Epithelial cell of proximal tubule (primary cell): Measurements from ENCODE around the gene EIF3L. TPM values are rescaled to one million over a fixed set of nuclear protein-coding genes. Genes with fewer than 3 reads are reported as not detected.

Experiments used
- DNase-seq: peaks from one replicate; pipeline ENCODE4 v3.0.0-alpha.2; 2011; ENCODE audit warnings: low read depth
- H3K4me3 ChIP-seq: 2 replicates; pipeline ENCODE4 v1.5.1; 2011; ENCODE audit warnings: low read depth, mild to moderate bottlenecking, low read length
- total RNA-seq: library from RNA; depleted of rRNA; stranded (reverse); fragments of >200 nt; gene quantifications from 2 replicates; pipeline ENCODE4 v1.2.3, GENCODE V29; 2015
- TF ChIP-seq, protein P1 (sequence below): conservative IDR thresholded peaks from 2 replicates; pipeline ENCODE4 v1.5.1; 2012; ENCODE audit warnings: low read depth, mild to moderate bottlenecking, low read length

EIF3L gene
- total RNA-seq, 1 donor from 2014 or later: 333 TPM

DNA sequence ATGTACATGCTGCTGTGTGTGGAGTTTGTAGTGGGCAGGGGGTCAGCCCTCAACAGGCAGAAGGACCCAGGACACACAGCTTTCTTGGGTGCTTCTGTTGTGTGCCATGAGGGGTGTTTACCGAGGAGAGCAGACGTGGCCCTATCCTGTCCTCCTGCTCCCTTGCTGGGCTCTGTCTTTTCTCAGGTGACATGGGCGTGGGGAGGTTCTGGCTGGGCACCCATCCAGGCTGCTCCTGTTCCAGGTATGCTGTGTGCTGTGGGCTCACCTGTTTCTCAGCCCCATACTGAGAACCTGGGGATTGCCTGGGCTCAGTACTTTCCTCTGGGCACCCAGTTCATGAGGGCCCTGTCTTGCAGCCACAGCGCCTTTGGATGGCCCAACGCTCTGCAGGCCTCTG lies 80.2 kb downstream of the EIF3L start:
- H3K4me3 ChIP-seq: no peak overlapping the region
- no peak for DNase-seq
- TF ChIP-seq, protein P1, sequence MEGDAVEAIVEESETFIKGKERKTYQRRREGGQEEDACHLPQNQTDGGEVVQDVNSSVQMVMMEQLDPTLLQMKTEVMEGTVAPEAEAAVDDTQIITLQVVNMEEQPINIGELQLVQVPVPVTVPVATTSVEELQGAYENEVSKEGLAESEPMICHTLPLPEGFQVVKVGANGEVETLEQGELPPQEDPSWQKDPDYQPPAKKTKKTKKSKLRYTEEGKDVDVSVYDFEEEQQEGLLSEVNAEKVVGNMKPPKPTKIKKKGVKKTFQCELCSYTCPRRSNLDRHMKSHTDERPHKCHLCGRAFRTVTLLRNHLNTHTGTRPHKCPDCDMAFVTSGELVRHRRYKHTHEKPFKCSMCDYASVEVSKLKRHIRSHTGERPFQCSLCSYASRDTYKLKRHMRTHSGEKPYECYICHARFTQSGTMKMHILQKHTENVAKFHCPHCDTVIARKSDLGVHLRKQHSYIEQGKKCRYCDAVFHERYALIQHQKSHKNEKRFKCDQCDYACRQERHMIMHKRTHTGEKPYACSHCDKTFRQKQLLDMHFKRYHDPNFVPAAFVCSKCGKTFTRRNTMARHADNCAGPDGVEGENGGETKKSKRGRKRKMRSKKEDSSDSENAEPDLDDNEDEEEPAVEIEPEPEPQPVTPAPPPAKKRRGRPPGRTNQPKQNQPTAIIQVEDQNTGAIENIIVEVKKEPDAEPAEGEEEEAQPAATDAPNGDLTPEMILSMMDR: no peak

DNA sequence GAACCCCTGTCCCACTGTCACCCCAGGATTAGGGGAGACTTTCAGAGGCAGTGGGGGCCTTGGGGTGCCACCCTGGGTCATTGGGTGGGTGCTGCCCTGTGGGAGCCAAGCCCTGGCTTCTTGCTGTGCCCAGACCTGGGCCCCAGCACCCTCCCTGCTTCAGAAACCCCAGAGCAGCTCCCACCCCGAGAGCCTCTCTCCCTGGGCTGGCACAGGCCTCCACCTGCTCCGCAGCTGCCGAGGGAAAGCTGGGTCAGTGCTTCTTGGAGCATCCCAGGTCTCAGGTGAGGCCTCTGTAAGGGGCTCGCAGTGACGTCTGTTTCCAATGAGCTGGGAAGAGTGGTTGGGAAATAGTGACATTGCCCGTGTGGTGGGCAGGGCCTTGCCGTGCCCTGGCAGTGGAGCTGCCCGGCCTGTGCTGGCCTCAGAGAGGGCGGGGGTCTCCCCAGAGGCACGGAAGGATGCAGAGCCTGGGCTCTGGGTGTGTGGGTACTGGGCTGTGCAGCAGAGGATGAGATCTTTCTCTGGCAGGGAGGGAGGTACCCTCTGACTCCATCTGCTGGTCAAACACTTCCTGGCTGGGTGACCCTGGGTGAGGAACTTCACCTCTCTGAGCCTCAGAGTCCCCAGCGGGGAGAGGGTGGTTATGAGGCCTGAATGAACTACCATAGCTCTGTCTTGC lies 81.2 kb downstream of the EIF3L start:
- TF ChIP-seq, protein P1: peak; percentile 62
- no peak overlapping the region for H3K4me3 ChIP-seq
- no peak for DNase-seq

DNA sequence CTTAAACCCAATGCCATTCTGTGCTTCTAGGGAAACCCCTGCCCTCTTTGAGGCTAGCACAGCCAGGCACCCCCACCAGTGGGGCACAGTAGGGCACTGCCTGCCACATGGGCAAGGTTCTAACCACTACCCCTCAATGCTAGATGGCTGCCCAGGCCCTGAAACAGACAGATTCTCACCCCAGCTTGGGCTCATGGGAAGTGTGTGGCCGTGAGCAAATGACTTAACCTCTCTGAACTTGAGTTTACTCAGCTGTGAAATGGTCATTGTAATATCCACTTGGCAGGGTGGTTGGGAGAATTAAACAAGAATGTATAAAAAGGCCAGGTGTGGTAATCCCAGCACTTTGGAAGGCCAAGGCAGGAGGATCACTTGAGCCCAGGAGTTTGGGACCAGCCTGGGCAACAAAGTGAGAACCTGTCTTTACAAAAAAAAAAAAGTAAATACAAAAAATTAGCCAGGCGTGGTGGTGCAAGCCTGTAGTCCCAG lies 81.8 kb downstream of the EIF3L start:
- TF ChIP-seq, protein P1: no peak
- DNase-seq: no peak
- no peak overlapping the region for H3K4me3 ChIP-seq

DNA sequence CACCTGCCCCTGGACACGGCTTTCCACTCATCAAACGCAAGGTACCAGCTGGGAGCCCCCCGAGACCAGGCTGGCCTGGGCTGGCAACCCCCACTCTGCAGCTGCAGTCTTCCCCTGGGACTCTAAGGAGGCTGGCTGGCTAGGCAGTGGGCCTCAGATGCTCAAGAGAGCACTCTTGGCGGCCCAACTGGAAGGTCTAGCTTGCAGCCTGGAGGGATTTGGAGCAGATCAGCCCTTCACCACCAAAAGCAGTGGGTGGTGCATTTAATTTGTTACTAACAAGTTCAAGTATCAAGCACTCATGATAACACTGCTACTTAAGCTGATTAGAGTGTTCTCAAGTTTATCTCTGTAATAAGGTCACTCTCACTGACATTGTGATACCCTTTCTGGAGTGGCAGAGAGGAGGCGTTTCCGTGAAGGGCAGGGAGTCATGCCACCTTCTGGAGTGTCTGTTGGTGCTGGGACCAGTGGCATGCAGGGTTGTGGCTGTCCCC lies 82.7 kb downstream of the EIF3L start:
- TF ChIP-seq, protein P1: no peak
- no peak overlapping the region for H3K4me3 ChIP-seq
- no peak for DNase-seq

DNA sequence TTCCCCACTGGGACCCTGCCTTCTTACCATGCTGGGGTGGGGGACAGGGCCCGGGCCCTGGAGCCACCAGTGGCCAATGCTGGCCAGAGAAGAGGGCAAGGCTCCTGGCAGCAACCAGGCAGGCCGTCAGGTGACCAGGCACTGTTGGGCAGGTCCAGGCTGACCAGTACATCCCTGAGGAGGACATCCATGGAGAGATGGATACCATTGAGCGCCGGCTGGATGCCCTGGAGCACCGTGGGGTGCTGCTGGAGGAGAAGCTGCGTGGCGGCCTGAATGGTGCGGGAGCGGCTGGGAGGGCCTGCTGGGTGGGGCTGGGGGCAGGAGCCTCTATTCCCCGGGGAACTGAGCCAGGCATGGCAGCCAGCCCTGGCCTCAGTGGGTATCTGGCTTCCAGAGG lies 83.2 kb downstream of the EIF3L start:
- no peak overlapping the region for H3K4me3 ChIP-seq
- no peak for DNase-seq
- TF ChIP-seq, protein P1: no peak

DNA sequence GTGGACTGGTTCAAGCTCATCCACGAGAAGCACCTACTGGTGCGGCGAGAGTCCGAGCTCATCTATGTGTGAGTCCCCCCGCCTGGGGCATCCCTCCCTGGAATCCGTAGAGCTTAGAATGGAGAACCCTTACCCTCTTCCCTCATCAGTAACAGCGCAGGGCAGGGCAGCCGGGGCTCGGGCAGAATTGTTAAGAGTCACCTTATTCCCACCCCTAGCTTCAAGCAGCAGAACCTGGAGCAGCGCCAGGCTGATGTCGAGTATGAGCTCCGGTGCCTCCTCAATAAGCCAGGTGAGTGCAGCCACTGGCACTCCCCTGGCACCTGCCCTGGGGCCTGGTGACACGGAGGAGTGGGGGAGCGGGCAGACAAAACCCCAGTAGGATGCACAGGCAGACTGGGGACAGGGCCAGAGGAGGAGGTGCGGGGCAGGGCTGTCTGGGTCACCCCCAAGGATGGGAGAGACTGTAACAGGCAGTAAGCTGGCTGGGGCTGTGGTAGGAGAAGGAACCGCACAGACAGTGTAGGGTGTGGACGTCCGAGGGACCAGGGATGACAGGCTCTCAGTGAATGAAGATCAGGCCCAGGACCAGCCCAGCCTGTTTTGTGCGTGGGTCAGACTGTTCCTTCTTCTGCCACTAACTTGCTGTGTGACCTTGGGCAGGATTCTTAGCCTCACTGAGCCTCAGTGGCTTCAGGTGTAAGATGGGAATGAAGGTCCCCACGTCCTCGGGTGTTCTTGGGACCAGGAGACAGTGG lies 83.8 kb downstream of the EIF3L start:
- H3K4me3 ChIP-seq: no peak overlapping the region
- no peak for DNase-seq
- TF ChIP-seq, protein P1: no peak
